HG02970 (cell line): ENCODE data around the gene SFXN5.
"Not testable (repeated sequence)": the region's sequence is repeated elsewhere in the genome, so short reads cannot be mapped to it uniquely, and the experiment has no call there.

Experiments
- ATAC-seq: cut with Tn5 transposase; IDR thresholded peaks from one replicate; pipeline ENCODE4 v1.9.1; 2021; ENCODE audit warnings: mild to moderate bottlenecking, moderate library complexity, moderate number of reproducible peaks; ENCODE audit not compliant: unreplicated experiment, low FRiP score

Gene SFXN5

DNA sequence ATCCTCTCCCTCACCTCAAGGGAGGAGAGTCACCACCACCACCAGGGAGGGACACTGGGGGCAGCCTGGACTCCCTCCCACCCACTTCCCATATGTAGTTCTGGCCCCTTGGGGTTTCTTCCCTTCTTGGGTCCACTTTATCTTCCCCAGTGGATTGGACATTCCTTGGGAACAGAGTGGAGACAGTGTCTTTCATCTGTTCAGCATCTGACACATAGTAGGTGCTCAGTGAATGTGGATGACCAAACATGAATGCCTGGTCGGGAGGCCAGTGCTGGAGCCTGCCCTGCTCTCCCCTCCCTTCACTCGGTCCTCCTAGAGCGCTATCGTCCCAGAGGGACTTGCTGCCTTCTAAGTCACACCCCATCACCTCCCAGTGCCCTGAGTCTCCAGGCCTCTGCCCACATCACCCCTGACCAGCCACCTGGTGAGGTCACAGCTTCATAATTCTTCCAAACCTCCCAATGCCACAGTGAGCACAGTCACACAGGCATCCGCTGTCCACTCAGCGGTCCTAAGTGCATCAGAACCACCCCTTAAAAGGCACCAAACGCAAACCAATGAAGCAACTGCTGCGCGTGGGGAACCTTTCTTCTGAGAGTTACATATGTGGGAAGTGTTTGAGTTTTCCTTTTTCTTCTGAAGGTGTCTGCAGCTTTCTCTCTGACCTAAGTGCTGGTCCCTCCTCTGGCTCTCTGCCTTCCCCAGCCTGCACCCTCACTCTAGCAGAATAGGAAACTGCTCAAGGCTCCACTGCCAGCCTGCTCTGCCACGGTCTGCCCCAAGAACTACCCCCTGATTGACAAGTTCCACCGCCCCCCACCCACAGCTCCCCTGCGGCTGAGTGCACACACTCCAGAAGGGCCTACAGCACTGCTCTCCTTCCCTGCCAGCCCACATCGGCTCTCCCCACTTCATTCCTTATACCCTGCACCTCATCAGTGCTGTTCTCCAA is 7.2 kb upstream of the SFXN5 start:
- ATAC-seq = no peak

DNA sequence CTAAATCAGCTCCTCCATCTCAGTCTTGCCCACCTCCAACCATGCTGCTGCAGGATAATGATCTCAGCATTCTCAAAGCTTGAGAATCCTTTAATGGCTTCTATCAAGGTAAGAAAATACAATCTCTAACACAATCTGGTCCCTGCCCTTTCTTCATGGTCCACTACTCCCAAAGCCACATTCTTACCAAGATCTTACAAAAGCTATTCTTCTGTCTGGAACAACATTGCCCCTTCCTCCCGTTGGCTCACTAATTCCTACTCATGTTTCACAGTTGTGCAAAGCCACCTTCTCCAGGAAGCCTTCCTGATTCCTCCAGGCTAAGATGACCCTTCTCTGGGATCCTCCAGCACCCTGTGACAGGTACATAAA is 5.9 kb upstream of the SFXN5 start:
- ATAC-seq = no peak

DNA sequence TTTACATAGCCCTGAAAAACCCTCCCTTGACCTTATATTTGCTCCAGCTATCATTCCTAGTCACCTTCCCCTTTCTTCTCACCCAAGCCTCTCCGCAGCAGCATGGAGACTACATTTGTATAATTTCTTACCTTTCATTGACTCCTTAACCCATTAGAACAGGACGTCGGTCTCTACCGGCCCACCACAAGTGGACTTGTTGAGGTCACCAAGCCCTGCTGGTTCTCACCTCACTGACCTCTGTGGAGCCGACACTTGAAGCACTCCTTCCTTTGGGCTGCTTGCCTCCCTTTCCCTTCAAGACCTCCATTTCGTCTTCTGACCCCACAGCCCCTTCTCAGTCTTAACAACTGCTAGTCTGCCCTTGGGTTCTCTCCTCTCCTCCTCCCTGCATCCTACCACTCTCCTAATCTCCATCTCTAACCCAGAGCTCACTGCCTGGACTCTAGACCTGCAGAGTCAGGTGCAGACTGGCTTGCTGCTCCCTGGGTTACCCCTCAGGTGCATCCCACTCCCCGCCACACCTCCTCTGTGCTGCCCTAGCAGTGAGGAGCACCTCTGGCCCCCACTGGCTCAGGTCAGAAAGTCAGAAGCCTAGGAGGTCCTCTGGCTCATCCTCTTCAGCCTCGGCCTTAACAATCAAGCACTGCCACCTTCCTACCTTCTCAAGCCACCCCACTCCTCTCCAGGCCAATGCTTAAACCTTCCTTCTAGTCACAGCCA is 5.3 kb upstream of the SFXN5 start:
- ATAC-seq = no peak

DNA sequence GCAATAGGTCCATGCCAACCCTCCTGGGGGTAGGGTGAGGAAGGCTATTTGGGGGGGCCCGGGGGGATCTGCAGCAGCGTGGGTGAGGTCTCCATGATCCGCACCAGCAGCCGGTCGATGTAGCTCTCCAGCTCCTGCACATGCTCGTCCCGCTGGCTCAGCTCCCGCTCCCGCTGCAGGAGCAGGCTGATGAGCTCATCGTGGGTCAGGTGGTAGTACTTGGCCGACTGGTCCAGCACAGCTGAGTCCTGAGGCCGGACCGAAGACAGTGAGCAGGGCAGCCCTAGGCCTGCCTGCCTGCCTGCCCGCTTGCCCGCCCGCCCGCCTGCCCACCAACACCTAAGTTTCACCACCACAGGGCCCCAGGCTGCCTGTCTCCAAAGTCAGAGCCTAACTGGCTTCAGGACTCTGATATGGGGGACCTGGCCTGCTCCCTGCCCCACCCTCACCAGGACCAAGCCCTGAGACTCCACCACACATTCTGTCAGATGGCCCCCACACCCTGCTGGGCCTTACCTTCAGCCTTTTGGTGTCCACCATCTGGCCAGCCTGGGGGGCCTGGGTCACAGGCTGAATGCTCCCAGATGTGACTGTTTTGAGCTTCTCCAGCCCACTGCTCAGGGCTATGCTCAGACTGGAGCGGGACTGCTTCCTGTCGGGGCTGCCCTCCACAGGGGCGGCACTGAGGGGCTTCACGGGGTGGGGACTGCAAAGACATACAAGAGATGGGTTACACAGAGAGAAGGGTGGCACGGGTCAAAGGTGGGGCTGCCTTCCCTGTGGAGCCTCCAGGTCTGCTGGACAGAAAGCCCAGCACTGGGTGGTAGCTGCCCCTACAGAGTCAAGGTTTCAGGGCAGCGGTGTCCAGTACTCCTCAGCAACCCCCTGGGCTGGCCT is 4.2 kb upstream of the SFXN5 start:
- ATAC-seq = no peak

DNA sequence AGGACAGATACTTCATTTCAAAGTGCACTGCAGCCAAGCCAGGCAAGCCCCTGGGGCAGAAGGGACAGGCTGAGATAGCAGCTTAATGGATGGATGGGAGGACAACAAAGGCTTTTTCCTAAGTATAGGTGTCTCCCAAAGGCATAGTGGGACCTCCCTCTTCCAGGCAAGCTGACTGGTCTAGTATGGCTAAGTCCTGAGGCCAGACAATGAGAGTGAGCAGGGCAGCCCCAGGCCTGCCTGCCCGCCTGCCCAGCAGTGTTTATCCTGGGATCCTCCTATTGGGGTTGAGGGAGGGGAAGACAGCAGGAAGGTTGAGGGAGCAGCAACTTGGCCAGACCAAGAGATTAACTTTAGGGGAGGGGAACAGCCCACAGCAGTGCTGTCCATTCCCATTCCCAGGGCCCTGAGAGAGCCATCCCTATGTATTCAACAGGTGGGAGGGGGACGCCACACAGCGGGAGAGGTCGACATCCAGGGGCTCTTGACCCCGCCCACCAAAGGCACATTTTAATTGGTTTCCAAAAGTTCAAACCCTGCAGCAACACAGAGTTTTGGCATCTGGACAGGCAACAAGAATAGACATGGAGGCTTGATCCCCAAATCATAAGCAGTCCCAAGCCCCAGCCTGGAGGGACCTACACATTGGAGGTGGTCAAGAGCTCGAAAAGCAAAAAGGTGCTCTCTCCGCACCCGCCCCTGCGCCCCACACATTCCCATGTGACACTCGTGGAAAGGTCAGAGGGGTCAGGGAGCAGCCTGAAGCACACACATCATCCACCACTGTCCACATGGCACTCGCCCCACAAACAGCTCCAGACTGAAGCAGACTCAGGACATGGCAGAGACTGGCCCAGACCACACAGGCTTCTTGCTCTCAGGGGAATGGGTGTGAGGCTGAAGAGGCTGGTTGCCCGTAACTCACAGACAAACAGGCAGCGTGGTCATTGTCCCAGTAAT is 2.9 kb upstream of the SFXN5 start:
- ATAC-seq = no peak

DNA sequence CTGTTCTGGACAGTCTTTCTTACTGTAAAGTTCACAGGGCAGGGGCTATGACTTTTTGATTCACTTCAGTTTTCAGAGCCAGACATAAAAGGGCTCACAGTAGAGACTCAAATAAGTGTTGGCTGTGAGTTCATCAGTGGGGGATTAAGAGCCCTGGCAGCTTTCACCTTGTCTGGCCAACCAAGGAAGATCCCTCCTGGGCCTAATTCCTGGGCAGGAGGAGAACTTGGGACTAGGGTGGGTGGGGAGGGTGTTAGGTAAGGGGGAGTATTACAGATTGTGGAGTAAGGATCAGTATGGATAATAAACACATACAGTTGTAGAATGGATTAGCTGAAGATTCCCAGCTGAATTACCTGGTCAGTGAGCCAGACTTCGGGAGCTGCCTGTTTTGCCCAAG is 904 bp upstream of the SFXN5 start:
- ATAC-seq = no peak

DNA sequence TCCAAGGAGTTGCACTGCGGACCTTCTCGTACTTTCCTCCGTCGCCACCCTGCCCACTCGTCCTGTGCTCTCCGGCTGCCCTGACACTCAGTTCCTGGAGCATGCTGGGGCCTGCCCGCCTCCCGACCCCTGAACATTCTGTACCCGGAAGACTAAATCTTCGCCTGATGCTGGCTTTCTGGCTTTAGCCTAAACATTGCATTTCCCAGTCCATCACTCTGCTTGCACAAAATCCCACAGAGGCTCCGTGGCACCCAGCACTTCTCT is 550 bp upstream of the SFXN5 start:
- no peak for ATAC-seq

DNA sequence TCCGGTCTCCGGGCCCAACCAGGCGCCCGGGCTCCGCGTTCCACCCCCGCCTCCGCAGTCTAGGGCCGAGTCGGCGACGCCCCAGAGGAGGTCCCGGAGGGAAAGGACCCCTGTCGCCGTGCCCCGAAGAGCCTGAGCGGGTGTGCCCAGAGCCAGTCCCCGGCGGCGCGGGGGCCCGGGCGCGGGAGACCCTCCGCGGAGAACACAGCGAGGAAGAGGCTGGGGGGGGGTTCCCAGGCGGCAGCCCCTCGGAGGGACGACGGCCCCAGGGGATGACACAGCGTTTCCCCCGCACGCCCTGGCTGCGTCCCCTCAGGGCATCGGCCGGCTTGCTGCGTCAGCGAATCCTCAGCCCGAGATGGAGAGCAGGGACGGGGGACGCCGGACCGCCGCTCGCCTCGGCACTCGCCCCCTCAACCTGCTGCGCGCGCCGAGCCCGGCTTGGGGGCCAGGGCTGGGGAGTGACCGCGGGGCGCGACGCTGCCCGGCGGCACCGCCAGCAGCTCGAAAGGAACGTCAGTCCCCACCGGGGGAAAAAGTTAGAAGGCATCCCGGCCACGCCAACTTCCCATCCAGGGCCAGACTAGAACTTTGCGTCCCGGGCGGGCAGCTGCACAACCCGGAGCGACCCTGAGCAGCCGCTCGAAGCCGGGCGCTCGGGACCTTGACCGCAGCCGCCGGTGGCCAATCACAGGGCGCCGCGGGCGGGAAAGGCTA is 711 bp downstream of the SFXN5 start:
- ATAC-seq = peak; percentile 19

DNA sequence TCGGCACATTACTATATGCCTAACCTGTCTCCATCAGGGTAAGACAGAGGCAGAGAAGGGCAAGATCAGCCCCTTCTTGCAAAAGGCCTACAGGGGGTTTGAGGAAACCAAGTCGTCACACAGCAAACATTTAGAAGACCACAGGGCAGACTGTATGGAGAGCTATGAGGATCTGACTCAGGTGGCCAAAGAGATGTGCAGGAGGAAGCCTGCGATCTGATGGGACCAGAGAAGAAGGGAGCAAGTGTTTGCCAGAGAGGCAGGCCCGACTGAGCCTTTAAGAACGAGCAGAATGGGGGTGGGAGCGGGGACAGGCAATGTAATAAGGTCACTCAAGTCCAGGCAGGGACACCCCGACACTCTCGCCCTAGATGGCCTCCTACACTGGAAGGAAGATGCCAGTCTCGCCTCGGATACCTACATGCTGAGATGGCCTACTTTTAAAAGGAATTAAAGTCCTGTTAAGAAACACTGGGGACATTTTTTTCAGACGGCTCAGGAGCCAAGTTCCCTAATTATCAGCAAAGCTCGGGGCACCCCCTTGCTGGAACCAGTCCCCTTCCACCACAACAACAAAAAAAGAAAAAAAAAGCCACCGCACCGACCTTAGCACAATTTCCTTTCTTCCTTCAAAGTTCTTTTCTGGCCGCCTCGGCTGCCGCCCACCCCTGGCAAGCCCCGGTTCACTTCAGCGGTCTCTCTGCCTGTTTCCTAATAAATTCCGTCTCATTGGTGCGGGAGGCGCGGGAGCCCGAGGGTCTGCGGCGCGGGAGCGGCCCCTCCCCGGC is 1.5 kb downstream of the SFXN5 start:
- no peak for ATAC-seq

DNA sequence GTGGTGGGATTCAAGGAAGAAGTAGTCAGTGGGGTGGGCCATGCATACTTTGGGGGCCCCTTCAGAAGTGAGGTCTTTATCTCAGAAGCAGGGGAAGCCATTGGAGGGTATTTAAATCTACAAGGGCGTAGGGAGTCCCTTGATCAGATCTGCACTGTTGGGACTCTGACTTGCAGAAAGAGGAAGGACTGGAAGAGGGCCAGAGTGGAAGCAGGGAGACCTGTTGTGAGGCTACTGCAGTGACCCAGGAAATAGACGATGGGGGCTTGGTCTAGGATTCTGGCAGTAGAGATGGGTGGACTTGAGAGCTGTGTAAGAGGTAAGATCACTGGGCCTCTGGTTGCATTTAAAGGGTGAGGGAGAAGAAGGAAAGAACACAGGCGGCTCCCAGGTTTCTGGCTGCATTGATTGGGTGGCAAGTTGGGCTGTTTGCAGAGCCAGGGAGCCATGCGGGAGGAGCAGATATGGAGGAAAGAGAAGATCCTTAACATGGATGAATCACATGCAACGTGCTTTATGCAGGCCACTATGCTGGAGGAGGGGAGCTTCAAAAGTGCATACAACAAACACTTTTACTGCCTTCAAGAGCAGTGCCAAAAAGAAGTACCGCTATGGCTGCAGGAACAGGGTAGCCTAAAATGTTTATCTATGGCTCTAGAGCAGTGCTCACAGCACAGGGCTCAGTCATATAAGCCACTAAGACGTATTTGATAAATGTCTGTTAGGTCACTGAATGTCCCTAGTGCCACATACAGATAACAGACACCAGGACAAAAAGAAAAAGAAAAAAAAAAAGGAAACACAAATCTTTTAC is 2.3 kb downstream of the SFXN5 start:
- ATAC-seq = no peak

DNA sequence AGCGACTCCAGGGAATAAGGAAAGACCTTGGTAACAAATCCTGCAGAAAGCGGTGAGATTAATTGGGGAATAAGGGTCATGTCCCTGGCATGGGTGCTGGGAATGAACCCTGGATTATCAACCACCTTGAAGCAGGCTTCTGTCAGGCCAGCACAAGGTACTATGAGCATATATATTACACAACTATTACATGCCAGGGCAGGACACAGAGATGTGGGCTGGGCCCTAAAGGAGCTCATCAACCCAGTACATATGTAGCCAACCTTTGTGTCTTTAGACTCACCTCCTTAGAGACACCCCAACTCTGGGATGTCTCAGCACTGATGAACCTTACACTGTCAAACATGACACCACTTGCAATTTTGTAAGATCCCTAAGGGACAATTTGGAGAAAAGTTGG is 3.4 kb downstream of the SFXN5 start:
- no peak for ATAC-seq

DNA sequence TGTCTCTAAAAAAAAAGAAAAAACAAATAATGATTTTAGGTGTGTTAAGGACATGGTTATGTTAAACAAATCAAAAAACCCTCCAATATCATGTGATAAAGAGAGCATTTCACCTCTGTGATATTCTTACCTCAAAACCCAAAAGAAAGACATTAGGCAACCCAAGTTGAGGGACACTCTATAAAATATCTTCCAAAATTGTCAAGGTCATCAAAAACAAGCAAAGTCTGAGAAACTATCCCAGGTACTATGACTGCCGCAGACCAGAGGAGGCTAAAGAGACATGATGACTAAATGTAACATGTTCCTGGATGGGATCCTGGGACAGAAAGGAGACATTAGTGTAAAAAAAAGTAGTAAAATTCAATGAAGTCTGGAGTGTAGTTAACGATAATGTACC is 4.5 kb downstream of the SFXN5 start:
- no peak for ATAC-seq

DNA sequence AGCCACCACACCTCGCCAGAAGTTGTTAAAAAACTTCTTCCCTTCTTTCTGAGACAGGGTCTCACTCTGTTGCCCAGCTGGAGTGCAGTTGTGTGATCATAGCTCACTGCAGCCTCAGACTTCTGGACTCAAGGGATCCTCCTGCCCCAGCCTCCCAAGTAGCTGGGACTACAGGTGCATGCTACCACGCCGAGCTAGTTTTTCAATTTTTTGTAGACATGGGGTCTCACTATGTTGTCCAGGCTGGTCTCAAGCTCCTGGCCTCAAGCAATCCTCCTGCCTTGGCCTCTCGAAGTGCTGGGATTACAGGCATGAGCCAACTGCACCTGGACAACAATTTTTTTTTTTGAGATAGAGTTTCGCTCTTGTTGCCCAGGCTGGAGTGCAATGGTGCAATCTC is 6.4 kb downstream of the SFXN5 start:
- ATAC-seq = not testable (repeated sequence)

DNA sequence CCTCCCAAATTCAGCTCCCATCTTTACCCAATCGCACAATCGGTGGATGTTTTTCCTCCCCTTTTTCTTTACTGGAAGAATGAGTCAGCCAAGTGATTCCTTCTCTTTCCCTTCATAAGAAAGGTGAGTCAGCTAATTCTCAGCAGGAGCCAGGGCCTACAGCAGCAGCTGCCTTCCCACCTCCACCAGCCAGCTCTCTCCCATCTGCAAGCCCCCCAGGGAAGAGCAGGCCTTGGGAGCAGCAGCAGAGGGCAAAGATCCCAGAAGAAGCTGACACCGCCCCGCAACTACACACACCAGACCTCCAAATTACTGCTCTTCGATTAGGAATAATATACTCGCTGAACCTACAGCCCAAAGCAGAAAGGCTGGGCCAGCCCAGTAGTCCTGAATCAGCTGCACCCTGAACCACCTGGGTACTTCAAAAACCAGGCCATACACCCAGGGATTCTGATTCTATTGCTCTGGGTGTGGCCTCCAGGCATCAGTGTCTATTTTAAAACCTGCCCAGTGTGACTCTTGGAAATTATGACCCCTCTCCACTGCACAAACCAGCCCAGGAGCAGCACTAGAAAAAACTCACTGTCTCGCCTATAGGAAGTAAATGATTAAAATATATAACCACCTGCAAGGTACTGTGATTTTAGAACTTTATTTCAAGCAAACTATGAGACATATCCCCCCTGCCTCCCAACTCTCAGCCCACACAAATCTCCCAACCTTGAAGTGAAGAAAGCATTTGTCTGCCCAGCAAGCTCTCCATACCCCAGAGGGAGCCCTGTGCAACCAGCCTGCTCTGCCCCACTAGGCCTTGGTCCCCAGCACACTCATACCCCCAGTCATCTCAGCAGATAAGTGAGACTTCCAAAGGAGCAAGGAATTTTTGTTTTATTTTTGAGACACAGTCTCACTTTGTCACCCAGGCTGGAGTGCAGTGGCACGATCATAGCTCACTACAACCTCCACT is 7.3 kb downstream of the SFXN5 start:
- ATAC-seq = no peak

DNA sequence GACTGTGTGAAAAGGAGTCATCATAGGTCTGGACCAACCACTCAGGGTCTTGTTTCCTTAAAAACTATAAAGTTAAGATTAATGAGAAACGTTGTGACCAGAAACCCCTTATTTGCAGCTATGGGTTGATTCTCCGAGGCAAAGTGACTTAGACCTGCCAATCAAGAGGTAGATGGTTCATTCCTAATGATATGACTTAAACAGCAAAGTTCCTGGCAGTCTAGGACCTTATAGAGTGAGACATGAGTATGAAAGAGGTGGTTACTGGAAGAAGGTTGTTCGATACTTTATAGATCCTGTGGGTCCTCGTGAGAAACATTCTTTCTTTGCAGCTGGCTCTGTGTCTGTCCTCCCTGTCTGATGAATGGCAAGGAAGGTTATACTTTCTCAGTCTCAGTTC is 8.0 kb downstream of the SFXN5 start:
- no peak for ATAC-seq

DNA sequence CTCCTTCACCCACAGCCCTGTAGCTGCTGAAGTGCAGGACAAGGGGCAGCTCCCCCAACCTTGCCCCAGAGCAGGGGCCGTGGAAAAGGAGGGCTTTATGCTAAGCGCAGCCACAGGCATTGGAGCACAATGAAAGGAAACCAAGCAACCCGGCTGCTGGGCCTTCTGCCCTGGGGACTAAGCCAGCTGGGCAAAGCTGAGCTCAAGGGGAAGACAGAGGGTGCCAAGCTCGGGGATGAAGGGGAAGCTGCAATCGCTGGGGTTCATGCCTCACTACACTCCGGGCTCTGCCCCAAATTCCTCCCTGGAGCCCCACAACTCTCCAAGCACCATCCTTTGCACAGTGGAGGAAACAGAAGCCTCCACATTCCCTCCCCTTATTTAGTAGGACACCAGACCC is 12.4 kb downstream of the SFXN5 start:
- no peak for ATAC-seq

DNA sequence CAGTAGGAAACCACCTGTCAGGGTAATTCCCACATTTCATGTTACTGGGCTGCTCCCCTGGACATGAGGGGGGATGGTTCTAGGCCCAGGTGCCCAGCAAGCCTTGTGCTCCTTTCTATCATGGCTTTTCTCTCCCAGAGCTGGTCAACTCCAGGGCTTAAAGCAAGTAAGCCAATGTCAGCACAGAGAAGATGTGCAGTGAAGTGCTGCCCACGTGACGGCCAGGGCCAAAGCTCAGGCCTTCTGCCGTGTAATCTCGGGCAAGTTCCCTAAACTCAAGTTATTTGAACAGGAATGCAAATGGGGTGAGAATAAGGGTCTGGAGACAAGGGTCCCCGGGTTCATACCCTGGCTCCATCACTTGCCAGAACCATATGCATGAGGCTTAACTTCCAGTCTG is 16.5 kb downstream of the SFXN5 start:
- no peak for ATAC-seq
